DOHH2 (cell line): ENCODE results near the gene LRRC37A2.
"Not testable (repeated sequence)": the region's sequence is repeated elsewhere in the genome, so short reads cannot be mapped to it uniquely, and the experiment has no call there.

Experiments
- EZH2phosphoT487 ChIP-seq: fragments of 200-600 bp; sonication (generic); IDR thresholded peaks from 2 replicates; pipeline ENCODE4 v1.6.1; 2017; ENCODE audit warnings: borderline replicate concordance, mild to moderate bottlenecking, antibody characterized with exemption, low read length, moderate library complexity, mixed read lengths
- TF ChIP-seq, protein P1 (sequence below): fragments of 200-600 bp; sonication (generic); IDR thresholded peaks from one replicate; pipeline ENCODE4 v1.5.1; 2014; ENCODE audit warnings: antibody characterized with exemption, mild to moderate bottlenecking, low read depth, low read length; ENCODE audit not compliant: poor library complexity, severe bottlenecking

DNA sequence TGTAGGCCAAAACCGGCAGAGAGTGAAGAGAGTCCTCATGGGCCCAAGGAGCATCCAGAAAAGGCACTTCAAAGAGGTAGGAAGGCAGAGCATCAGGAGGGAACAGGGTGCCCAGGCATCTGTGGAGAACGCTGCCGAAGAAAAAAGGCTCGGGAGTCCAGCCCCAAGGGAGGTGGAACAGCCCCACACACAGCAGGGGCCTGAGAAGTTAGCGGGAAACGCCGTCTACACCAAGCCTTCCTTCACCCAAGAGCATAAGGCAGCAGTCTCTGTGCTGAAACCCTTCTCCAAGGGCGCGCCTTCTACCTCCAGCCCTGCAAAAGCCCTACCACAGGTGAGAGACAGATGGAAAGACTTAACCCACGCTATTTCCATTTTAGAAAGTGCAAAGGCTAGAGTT lies 36.3 kb downstream of the LRRC37A2 start:
- TF ChIP-seq, protein P1, sequence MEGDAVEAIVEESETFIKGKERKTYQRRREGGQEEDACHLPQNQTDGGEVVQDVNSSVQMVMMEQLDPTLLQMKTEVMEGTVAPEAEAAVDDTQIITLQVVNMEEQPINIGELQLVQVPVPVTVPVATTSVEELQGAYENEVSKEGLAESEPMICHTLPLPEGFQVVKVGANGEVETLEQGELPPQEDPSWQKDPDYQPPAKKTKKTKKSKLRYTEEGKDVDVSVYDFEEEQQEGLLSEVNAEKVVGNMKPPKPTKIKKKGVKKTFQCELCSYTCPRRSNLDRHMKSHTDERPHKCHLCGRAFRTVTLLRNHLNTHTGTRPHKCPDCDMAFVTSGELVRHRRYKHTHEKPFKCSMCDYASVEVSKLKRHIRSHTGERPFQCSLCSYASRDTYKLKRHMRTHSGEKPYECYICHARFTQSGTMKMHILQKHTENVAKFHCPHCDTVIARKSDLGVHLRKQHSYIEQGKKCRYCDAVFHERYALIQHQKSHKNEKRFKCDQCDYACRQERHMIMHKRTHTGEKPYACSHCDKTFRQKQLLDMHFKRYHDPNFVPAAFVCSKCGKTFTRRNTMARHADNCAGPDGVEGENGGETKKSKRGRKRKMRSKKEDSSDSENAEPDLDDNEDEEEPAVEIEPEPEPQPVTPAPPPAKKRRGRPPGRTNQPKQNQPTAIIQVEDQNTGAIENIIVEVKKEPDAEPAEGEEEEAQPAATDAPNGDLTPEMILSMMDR, result not testable (repeated sequence)
- TF ChIP-seq EZH2phosphoT487, result not testable (repeated sequence)
